ENCODE data around the gene RFPL3.

RFPL3 gene

GRCh38 chr22:32364210-32364609 lies 6.5 kb downstream of the RFPL3 start:
- no peak for ATAC-seq

DNA sequence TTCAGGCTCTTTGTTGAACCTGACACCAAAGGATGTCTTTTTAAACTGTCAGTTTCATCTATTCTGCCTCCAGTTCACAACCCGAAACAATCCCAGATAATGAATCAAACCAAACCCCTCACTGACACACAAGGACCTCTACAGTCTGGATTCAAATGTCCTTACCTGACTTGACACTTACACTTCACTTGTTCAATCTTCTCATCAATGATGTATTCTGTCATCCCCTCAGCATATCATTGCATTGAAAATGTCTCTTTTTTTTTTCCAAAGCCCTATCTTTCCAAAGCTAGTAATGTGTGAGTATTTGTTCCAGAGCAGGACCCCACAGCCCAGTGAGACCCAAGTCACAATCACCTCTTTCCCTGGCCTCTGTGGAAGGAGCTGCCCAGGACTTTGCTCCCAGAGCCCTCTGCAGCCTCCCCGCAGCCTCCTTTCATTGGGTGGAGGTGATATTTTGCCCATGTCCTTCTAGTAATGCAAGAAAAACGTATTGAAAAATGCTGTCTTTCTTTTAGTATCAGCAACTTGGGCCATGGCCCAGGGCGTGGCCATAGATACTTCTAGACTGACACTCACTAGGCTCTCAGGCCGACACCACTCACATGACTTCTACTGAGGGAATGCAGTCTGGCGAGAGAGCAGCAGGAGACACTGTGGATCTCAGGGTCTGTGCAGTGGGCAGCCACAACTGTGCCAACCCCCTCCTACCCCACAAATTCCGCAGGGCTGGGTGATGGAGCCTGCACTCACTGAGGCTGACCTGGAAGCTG lies 18.2 kb downstream of the RFPL3 start:
- no peak for ATAC-seq
- TF ChIP-seq POU6F1 (CRISPR knock-in tag; IDR thresholded peaks at IDR 0.05; ENCODE audit: borderline replicate concordance, low read depth) (no peak), PPARA (CRISPR knock-in tag; IDR thresholded peaks at IDR 0.05; ENCODE audit: borderline replicate concordance) (no peak), TOX (CRISPR knock-in tag; IDR thresholded peaks at IDR 0.05; ENCODE audit: borderline replicate concordance) (no peak), ZFP30 (CRISPR knock-in tag; IDR thresholded peaks at IDR 0.05) (no peak), BACH2 (CRISPR knock-in tag; IDR thresholded peaks at IDR 0.05; ENCODE audit: borderline replicate concordance) (no peak), PATZ1 (CRISPR knock-in tag; IDR thresholded peaks at IDR 0.05; ENCODE audit: borderline replicate concordance) (no peak), ESRRG (CRISPR knock-in tag; IDR thresholded peaks at IDR 0.05) (no peak), ZNF8 (CRISPR knock-in tag; IDR thresholded peaks at IDR 0.05) (no peak), CREB5 (CRISPR knock-in tag; IDR thresholded peaks at IDR 0.05; ENCODE audit: low read depth) (no peak)

More at GRCh38 chr22:32364210-32364609, 6.5 kb downstream of the RFPL3 start:
- no peak for TF ChIP-seq TCF4 (CRISPR knock-in tag; IDR thresholded peaks at IDR 0.05; ENCODE audit: borderline replicate concordance)
- no peak for TF ChIP-seq POU6F1 (CRISPR knock-in tag; IDR thresholded peaks at IDR 0.05; ENCODE audit: borderline replicate concordance, low read depth)
- no peak for TF ChIP-seq ZNF565 (CRISPR knock-in tag; conservative IDR thresholded peaks at IDR 0.05; ENCODE audit: low read depth)
- no peak for TF ChIP-seq TOX (CRISPR knock-in tag; IDR thresholded peaks at IDR 0.05; ENCODE audit: borderline replicate concordance)
- no peak for TF ChIP-seq ZFP30 (CRISPR knock-in tag; IDR thresholded peaks at IDR 0.05)
- TF ChIP-seq PATZ1 (CRISPR knock-in tag; IDR thresholded peaks at IDR 0.05; ENCODE audit: borderline replicate concordance), result no peak
- no peak for TF ChIP-seq ZNF70 (CRISPR knock-in tag; IDR thresholded peaks at IDR 0.05)
- no peak for TF ChIP-seq PPARA (CRISPR knock-in tag; IDR thresholded peaks at IDR 0.05; ENCODE audit: borderline replicate concordance)
- no peak for TF ChIP-seq TSHZ2 (CRISPR knock-in tag; IDR thresholded peaks at IDR 0.05)
- no peak for TF ChIP-seq ISL1 (CRISPR knock-in tag; IDR thresholded peaks at IDR 0.05)
- TF ChIP-seq ESRRG (CRISPR knock-in tag; IDR thresholded peaks at IDR 0.05), result no peak
- no peak for TF ChIP-seq CREB5 (CRISPR knock-in tag; IDR thresholded peaks at IDR 0.05; ENCODE audit: low read depth)

All from SK-N-SH treated with all-trans-retinoic acid at 6 μM for 48 hours (cell line).